ENCODE data around the gene SLC39A12. TPM values are rescaled to one million over a fixed set of nuclear protein-coding genes. Genes with fewer than 3 reads are reported as not detected.

The SLC39A12 gene
- total and polyA plus RNA-seq, 2 of the 8 experiments (the other 6 are each of a cell fraction or from before 2014, with no cell fraction given): not detected

DNA sequence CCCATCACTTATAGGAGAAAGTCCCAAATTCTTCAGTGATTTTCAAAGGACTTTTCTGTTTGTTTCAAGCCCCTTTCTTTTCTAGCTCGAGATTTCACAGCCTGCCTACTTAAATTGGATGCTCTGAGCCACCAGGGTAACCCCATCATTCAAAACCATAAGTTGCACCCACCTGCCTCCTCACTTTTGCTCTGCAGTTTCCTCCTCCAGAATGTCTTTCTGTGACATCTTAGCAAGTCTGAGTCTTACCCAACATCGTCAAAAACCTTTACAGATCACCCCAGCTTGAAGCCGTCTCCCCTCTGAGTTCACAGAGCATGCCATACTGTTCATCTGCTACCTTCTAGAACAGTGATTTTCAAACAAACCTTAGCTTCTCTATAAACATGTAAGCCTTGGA lies 124.2 kb downstream of the SLC39A12 start:
- no peaks in the 10 kb centered on the region for H3K9me3 ChIP-seq (ENCODE audit: insufficient read depth in 2 of 2, low read depth in 1 of 2, low read length in 1 of 2)
- H2AK5ac ChIP-seq (ENCODE audit: low read depth, low read length): no peak overlapping the region
- no peak overlapping the region for H4K5ac ChIP-seq (ENCODE audit: insufficient read length, low read depth, low read length)
- no peak overlapping the region for H3K4me2 ChIP-seq (ENCODE audit: insufficient read depth in 1 of 2, low read depth in 2 of 2, low read length in 2 of 2)
- H2BK15ac ChIP-seq (ENCODE audit: low read length): no peak overlapping the region
- ChIA-PET CTCF (ENCODE audit: partially characterized antibody) (interaction anchor here (1.0 to 1.4 kb wide), 2 partner anchors 12 to 140 kb away, joined by 3 read pairs; no protein-coding TSS in a partner anchor), POLR2A (ENCODE audit: partially characterized antibody) (no interaction called here)
- no peak overlapping the region for H2BK12ac ChIP-seq (ENCODE audit: low read depth, low read length)
- H3K56ac ChIP-seq (replicated peaks; ENCODE audit: insufficient read length, low read depth, low read length): no peak overlapping the region
- no peaks in the 10 kb centered on the region for H3K23me2 ChIP-seq (ENCODE audit: low read depth, low read length)
- no peak overlapping the region for H3K14ac ChIP-seq (ENCODE audit: insufficient read length)
- FAIRE-seq: no peak
- H4K20me1 ChIP-seq (replicated peaks in 1 of 2; ENCODE audit: control insufficient read depth in 1 of 2, insufficient read depth in 2 of 2, low read length in 2 of 2): no peaks in the 10 kb centered on the region
- no peak overlapping the region for H3K18ac ChIP-seq (ENCODE audit: extremely low read depth, low read length)
- no peak overlapping the region for H2BK5ac ChIP-seq (ENCODE audit: low read depth, low read length)
- 0 out of 2 replicates have a peak overlapping the region, but pooled peaks have one; percentile 45 for H2AFZ ChIP-seq (ENCODE audit: low read length)
- H3K27ac ChIP-seq (ENCODE audit: low read depth, low read length): no peak overlapping the region
- no peak overlapping the region for H3K4ac ChIP-seq (replicated peaks; ENCODE audit: insufficient read length, low read depth, low read length)
- 84% methylated on average over 3 of the region's 3 CpGs; no CpG with 5 or more reads in 1 of the 2 experiments for WGBS, 2 experiments (ENCODE audit: extremely low coverage in 1 of 2, insufficient coverage in 1 of 2, insufficient read length in 1 of 2, insufficient replicate concordance in 2 of 2, low coverage in 1 of 2, low lambda C conversion rate in 2 of 2, missing lambda C conversion rate in 1 of 2)
- H2BK120ac ChIP-seq (replicated peaks; ENCODE audit: low read depth, low read length): no peak overlapping the region
- H3K4me1 ChIP-seq (replicated peaks in 1 of 4; ENCODE audit: control insufficient read depth in 3 of 4, insufficient read depth in 4 of 4, low read length in 3 of 4): peaks cover 0 to 3% (median 0%) of the 10 kb centered on the region in 4 experiments; a peak in 1 of 7 replicates
- no peaks in the 10 kb centered on the region for H3K79me1 ChIP-seq (ENCODE audit: low read depth, low read length)
- no peak overlapping the region for H3K4me3 ChIP-seq (ENCODE audit: extremely low read depth in 1 of 4, insufficient read depth in 2 of 4, low read depth in 3 of 4, low read length in 4 of 4)
- no peak overlapping the region for H4K91ac ChIP-seq (replicated peaks; ENCODE audit: insufficient read length, low read length)
- DNase-seq (ENCODE audit: low read depth in 1 of 2, low spot score in 2 of 2): no peak
- no peaks in the 10 kb centered on the region for H3K79me2 ChIP-seq (ENCODE audit: control insufficient read depth in 1 of 2, insufficient read depth in 2 of 2, low read length in 2 of 2)
- no peaks in the 10 kb centered on the region for H3K27me3 ChIP-seq (replicated peaks in 1 of 4; ENCODE audit: control insufficient read depth in 3 of 4, extremely low read depth in 1 of 4, insufficient read depth in 3 of 4, low read length in 3 of 4)
- H3K9ac ChIP-seq (replicated peaks in 1 of 4; ENCODE audit: extremely low read depth in 1 of 4, low read depth in 3 of 4, low read length in 3 of 4): no peak overlapping the region
- no peaks in the 10 kb centered on the region for H3K36me3 ChIP-seq (ENCODE audit: control insufficient read depth in 2 of 4, insufficient read depth in 4 of 4, low read length in 3 of 4)
- no peak overlapping the region for H2BK20ac ChIP-seq (ENCODE audit: low read length)
- H4K8ac ChIP-seq (ENCODE audit: extremely low read depth, insufficient read depth, low read length): no peak overlapping the region
- H3K23ac ChIP-seq (ENCODE audit: insufficient read length): no peak overlapping the region
- no peak for TF ChIP-seq KDM1A (IDR thresholded peaks at IDR 0.05; ENCODE audit: borderline replicate concordance, low read length)
- TF ChIP-seq PHF8 (conservative IDR thresholded peaks at IDR 0.05; ENCODE audit: low read depth, low read length): no peak
- no peak for TF ChIP-seq BCL11A (IDR thresholded peaks at IDR 0.05; ENCODE audit: low read depth in 2 of 2, low read length in 2 of 2)
